H9 (cell line): Measurements from ENCODE around the gene IQCN. TPM values are rescaled to one million over a fixed set of nuclear protein-coding genes. Genes with fewer than 3 reads are reported as not detected.

Source experiments
- DNase-seq: peaks from one replicate; pipeline ENCODE4 v3.0.0-alpha.2; 2017
- H2AFZ ChIP-seq: one replicate; pipeline ENCODE4 v1.6.1; 2013; ENCODE audit warnings: mild to moderate bottlenecking, low read length, control low read depth, moderate library complexity
- H2AK5ac ChIP-seq: 2 replicates; pipeline ENCODE4 v1.6.1; 2013; ENCODE audit warnings: low read length, control low read depth, mixed read lengths; ENCODE audit not compliant: insufficient read length
- H2BK120ac ChIP-seq: one replicate; pipeline ENCODE4 v1.6.1; 2013; ENCODE audit warnings: low read depth, mild to moderate bottlenecking, low read length, control low read depth, inconsistent platforms; ENCODE audit not compliant: poor library complexity, severe bottlenecking
- H2BK12ac ChIP-seq: 2 replicates; pipeline ENCODE4 v1.6.1; 2013; ENCODE audit warnings: low read length, control low read depth, mixed read lengths, low read depth; ENCODE audit not compliant: insufficient read length
- H2BK15ac ChIP-seq: 2 replicates; pipeline ENCODE4 v1.6.1; 2013; ENCODE audit warnings: low read depth, low read length, control low read depth
- H2BK20ac ChIP-seq: one replicate; pipeline ENCODE4 v1.6.1; 2013; ENCODE audit warnings: low read depth, mild to moderate bottlenecking, low read length, control low read depth, inconsistent platforms; ENCODE audit not compliant: poor library complexity, severe bottlenecking
- H2BK5ac ChIP-seq: 2 replicates; pipeline ENCODE4 v1.6.1; 2013; ENCODE audit warnings: low read length, control low read depth, mixed read lengths; ENCODE audit not compliant: insufficient read length
- H3K14ac ChIP-seq: 2 replicates; pipeline ENCODE4 v1.6.1; 2013; ENCODE audit warnings: low read length, control low read depth; ENCODE audit not compliant: insufficient read depth
- H3K18ac ChIP-seq: 2 replicates; pipeline ENCODE4 v1.6.1; 2013; ENCODE audit warnings: low read depth, mild to moderate bottlenecking, mixed read lengths, low read length, control low read depth; ENCODE audit not compliant: insufficient read length
- H3K23ac ChIP-seq: 2 replicates; pipeline ENCODE4 v1.6.1; 2013; ENCODE audit warnings: low read length, control low read depth, mixed read lengths, low read depth; ENCODE audit not compliant: insufficient read length
- H3K23me2 ChIP-seq: 2 replicates; pipeline ENCODE4 v1.6.1; 2013; ENCODE audit warnings: low read depth, mild to moderate bottlenecking, mixed read lengths, low read length, control low read depth; ENCODE audit not compliant: insufficient read length, poor library complexity, severe bottlenecking
- H3K27ac ChIP-seq: 2 replicates; pipeline ENCODE4 v1.5.1; 2013; ENCODE audit warnings: low read length, control low read depth, mixed read lengths, low read depth; ENCODE audit not compliant: insufficient read length
- H3K27me3 ChIP-seq: 2 replicates; pipeline ENCODE4 v1.6.1; 2013; ENCODE audit warnings: low read length, control low read depth, inconsistent platforms; ENCODE audit not compliant: insufficient read depth
- H3K4ac ChIP-seq: 2 replicates; pipeline ENCODE4 v1.6.1; 2013; ENCODE audit warnings: low read depth, mild to moderate bottlenecking, control low read depth, inconsistent platforms, low read length, moderate library complexity
- H3K4me1 ChIP-seq: 2 replicates; pipeline ENCODE4 v1.6.1; 2013; ENCODE audit warnings: low read length, control low read depth, inconsistent platforms; ENCODE audit not compliant: insufficient read depth
- H3K4me2 ChIP-seq: 2 replicates; pipeline ENCODE4 v1.6.1; 2013; ENCODE audit warnings: low read length, control low read depth, mixed read lengths; ENCODE audit not compliant: insufficient read length, insufficient read depth
- H3K56ac ChIP-seq: 2 replicates; pipeline ENCODE4 v1.6.1; 2013; ENCODE audit warnings: low read depth, mild to moderate bottlenecking, mixed read lengths, low read length, control low read depth; ENCODE audit not compliant: insufficient read length
- H3K79me1 ChIP-seq: 2 replicates; pipeline ENCODE4 v1.6.1; 2013; ENCODE audit warnings: low read depth, mild to moderate bottlenecking, moderate library complexity, low read length, control low read depth, inconsistent platforms; ENCODE audit not compliant: insufficient read depth, poor library complexity, severe bottlenecking
- H3K79me2 ChIP-seq: 2 replicates; pipeline ENCODE4 v1.6.1; 2013; ENCODE audit warnings: low read length, control low read depth, inconsistent platforms; ENCODE audit not compliant: insufficient read depth
- H3K9ac ChIP-seq: 2 replicates; pipeline ENCODE4 v1.6.1; 2013; ENCODE audit warnings: low read length, control low read depth, mixed read lengths; ENCODE audit not compliant: insufficient read length; ENCODE audit errors: extremely low read depth
- H3K9me3 ChIP-seq: one replicate; pipeline ENCODE4 v1.6.1; 2013; ENCODE audit warnings: low read depth, low read length, inconsistent platforms; ENCODE audit not compliant: control insufficient read depth
- H3T11ph ChIP-seq: one replicate; pipeline ENCODE4 v1.6.1; 2013; ENCODE audit warnings: mild to moderate bottlenecking, low read length, control low read depth, inconsistent platforms
- H4K20me1 ChIP-seq: one replicate; pipeline ENCODE4 v1.6.1; 2013; ENCODE audit not compliant: control insufficient read depth, insufficient read length, insufficient read depth
- H4K5ac ChIP-seq: 2 replicates; pipeline ENCODE4 v1.6.1; 2013; ENCODE audit warnings: low read depth, mild to moderate bottlenecking, mixed read lengths, low read length, control low read depth; ENCODE audit not compliant: insufficient read length
- H4K8ac ChIP-seq: replicated peaks from 2 replicates; pipeline ENCODE4 v1.6.1; 2013; ENCODE audit warnings: low read length, control low read depth, mixed read lengths, low read depth; ENCODE audit not compliant: insufficient read length
- H4K91ac ChIP-seq: 2 replicates; pipeline ENCODE4 v1.6.1; 2013; ENCODE audit warnings: low read depth, mild to moderate bottlenecking, moderate library complexity, mixed read lengths, low read length, control low read depth; ENCODE audit not compliant: insufficient read length
- H3K27ac Mint-ChIP-seq, 3 experiments: 2 replicates in 2 of 3; 3 replicates in 1 of 3; pipeline ENCODE4 v1.8.0; 2020 to 2021; ENCODE audit warnings: mixed read lengths in 3 of 3, mild to moderate bottlenecking in 1 of 3, moderate library complexity in 1 of 3
- H3K27me3 Mint-ChIP-seq: 2 replicates; pipeline ENCODE4 v1.8.0; 2021; ENCODE audit warnings: low read depth, mild to moderate bottlenecking, moderate library complexity, mixed read lengths
- H3K36me3 Mint-ChIP-seq, 3 experiments: 2 replicates in 2 of 3; 3 replicates in 1 of 3; pipeline ENCODE4 v1.8.0; 2020 to 2021; ENCODE audit warnings: low read depth in 3 of 3, mixed read lengths in 3 of 3; ENCODE audit not compliant: insufficient read depth in 1 of 3
- H3K4me1 Mint-ChIP-seq, 2 experiments: 2 replicates each; pipeline ENCODE4 v1.8.0; 2020; ENCODE audit warnings: mixed read lengths in 2 of 2
- H3K4me3 Mint-ChIP-seq, 2 experiments: 2 replicates in 1 of 2; 3 replicates in 1 of 2; pipeline ENCODE4 v1.8.0; 2020 to 2021; ENCODE audit warnings: mild to moderate bottlenecking in 2 of 2, mixed read lengths in 2 of 2, moderate library complexity in 1 of 2
- H3K9me3 Mint-ChIP-seq, 2 experiments: 2 replicates in 1 of 2; 3 replicates in 1 of 2; pipeline ENCODE4 v1.8.0; 2020; ENCODE audit warnings: mild to moderate bottlenecking in 2 of 2, mixed read lengths in 2 of 2, moderate library complexity in 1 of 2
- WGBS: extraction: QIAGEN DNeasy Blood & Tissue Kit; methylation state at CpG from one replicate; pipeline ENCODE4 v1.1.7; 2013; ENCODE audit warnings: missing lambda C conversion rate, low lambda C conversion rate, mixed read lengths; ENCODE audit not compliant: insufficient read length; ENCODE audit errors: extremely low coverage; 5-methylcytosine and 5-hydroxymethylcytosine counted together
- total RNA-seq: library from RNA; stranded (reverse); gene quantifications from 2 replicates; pipeline ENCODE4 v1.2.1, GENCODE V29; 2021
- TF ChIP-seq, protein P1 (sequence below): fragments of 200-600 bp; sonication (generic); conservative IDR thresholded peaks from 3 replicates; pipeline ENCODE4 v1.8.0; 2021; ENCODE audit warnings: antibody characterized with exemption, mild to moderate bottlenecking

IQCN gene
- total RNA-seq, 1 experiment from 2014 or later, result 0.39 TPM

DNA sequence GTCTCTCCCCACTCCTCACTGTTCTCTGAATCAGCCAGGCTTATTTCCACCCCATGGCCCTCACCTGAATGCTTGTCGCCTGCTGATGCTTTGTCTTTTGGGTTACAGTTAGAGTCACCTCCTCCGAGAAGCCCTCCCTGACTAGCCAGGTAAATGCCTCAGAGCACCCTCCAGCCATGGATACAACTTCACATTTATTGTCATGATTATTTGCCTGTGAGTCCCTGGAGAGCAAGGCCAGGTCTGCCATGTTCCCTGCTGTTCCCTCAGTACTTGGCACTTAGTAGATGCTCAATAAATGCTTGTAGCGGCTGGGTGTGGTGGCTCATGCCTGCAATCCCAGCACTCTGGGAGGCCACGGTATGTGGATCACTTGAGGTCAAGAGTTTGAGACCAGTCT, 44.3 kb downstream of the IQCN start:
- no peak overlapping the region for H4K91ac ChIP-seq
- H3K36me3 Mint-ChIP-seq, result no peaks in the 10 kb centered on the region
- H2AK5ac ChIP-seq, result no peak overlapping the region
- H3K4me1 Mint-ChIP-seq, result peaks cover 39 to 45% of the 10 kb centered on the region in 2 experiments
- no peaks in the 10 kb centered on the region for H4K20me1 ChIP-seq
- no peak overlapping the region for H2BK120ac ChIP-seq
- no peak overlapping the region for H3K4ac ChIP-seq
- no peaks in the 10 kb centered on the region for H3K9me3 ChIP-seq
- no peaks in the 10 kb centered on the region for H3K79me2 ChIP-seq
- WGBS, result no CpG with 5 or more reads among the region's 4 CpGs
- no peak overlapping the region for H2AFZ ChIP-seq
- no peaks in the 10 kb centered on the region; the same call in 1 of the 2 replicates for H3K4me1 ChIP-seq
- no peak overlapping the region for H2BK20ac ChIP-seq
- H3K27ac ChIP-seq, result no peak overlapping the region
- no peak overlapping the region for H2BK5ac ChIP-seq
- no peak overlapping the region for H4K8ac ChIP-seq
- H3K4me3 Mint-ChIP-seq, result peak overlapping the region in 1 of 2 experiments; percentile 38; a peak in 2 of 5 replicates
- TF ChIP-seq, protein P1, sequence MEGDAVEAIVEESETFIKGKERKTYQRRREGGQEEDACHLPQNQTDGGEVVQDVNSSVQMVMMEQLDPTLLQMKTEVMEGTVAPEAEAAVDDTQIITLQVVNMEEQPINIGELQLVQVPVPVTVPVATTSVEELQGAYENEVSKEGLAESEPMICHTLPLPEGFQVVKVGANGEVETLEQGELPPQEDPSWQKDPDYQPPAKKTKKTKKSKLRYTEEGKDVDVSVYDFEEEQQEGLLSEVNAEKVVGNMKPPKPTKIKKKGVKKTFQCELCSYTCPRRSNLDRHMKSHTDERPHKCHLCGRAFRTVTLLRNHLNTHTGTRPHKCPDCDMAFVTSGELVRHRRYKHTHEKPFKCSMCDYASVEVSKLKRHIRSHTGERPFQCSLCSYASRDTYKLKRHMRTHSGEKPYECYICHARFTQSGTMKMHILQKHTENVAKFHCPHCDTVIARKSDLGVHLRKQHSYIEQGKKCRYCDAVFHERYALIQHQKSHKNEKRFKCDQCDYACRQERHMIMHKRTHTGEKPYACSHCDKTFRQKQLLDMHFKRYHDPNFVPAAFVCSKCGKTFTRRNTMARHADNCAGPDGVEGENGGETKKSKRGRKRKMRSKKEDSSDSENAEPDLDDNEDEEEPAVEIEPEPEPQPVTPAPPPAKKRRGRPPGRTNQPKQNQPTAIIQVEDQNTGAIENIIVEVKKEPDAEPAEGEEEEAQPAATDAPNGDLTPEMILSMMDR, result no peak
- no peak overlapping the region for H3K9ac ChIP-seq
- H3T11ph ChIP-seq, result no peak overlapping the region
- DNase-seq, result no peak
- no peak overlapping the region for H2BK15ac ChIP-seq
- H3K4me2 ChIP-seq, result no peak overlapping the region
- H3K56ac ChIP-seq, result no peak overlapping the region
- H2BK12ac ChIP-seq, result no peak overlapping the region
- H3K27ac Mint-ChIP-seq, result no peak overlapping the region; a peak in 1 of 7 replicates
- H3K18ac ChIP-seq, result no peak overlapping the region
- no peak overlapping the region for H3K23ac ChIP-seq
- H3K27me3 ChIP-seq, result peaks cover 2% of the 10 kb centered on the region; the same call in 1 of the 2 replicates
- no peaks in the 10 kb centered on the region for H3K79me1 ChIP-seq
- H3K9me3 Mint-ChIP-seq, result peaks cover 0 to 8% of the 10 kb centered on the region in 2 experiments; a peak in 2 of 5 replicates
- peaks cover 19% of the 10 kb centered on the region for H3K23me2 ChIP-seq
- H3K27me3 Mint-ChIP-seq, result peaks cover 46% of the 10 kb centered on the region
- H3K14ac ChIP-seq, result no peak overlapping the region
- no peak overlapping the region for H4K5ac ChIP-seq
